K562 (cell line): ENCODE data around the gene PRSS22. TPM values are rescaled to one million over a fixed set of nuclear protein-coding genes. Genes with fewer than 3 reads are reported as not detected.
A peak's percentile ranks its signal among the peaks of the same experiment; 100 is the strongest.

Experiments
- ATAC-seq: fragments of 200-7000 bp; cut with Tn5 transposase; 3 replicates; pipeline ENCODE4 v1.9.1; 2020; ENCODE audit warnings: moderate library complexity
- BruUV-seq: library from RNA; stranded (reverse); fragments of 400-500 nt; replicated peaks from 2 replicates; lab custom pipeline; 2021; lab: Mats Ljungman, UMichigan
- CTCF ChIA-PET: fragments of 300-600 bp; formaldehyde crosslinking; extraction: SDS; loops from one replicate; lab custom pipeline; 2021; ENCODE audit warnings: low intra/inter-chr PET ratio; lab: Yijun Ruan, JAX
- POLR2A ChIA-PET: fragments of 300-600, 350-650 bp; sonication (Branson Sonifier 250); formaldehyde crosslinking; extraction: SDS; loops from one replicate; lab custom pipeline; 2021; ENCODE audit warnings: antibody characterized with exemption, inconsistent platforms; lab: Yijun Ruan, JAX
- DNase-seq, 4 experiments: peaks; one replicate each; pipeline versions ENCODE4 v3.0.0 to v3.0.0-alpha.2; 2011 to 2018; ENCODE audit warnings: low spot score in 3 of 4, mixed read lengths in 3 of 4; ENCODE audit errors: extremely low read depth in 1 of 4
- FAIRE-seq: peaks from 2 replicates; lab custom pipeline; 2011; peaks lifted over from hg19 to GRCh38; lab: Jason Lieb, UNC
- H2AFZ ChIP-seq: 2 replicates; pipeline ENCODE4 v1.6.0; 2011; ENCODE audit warnings: low read depth, low read length, control low read depth, inconsistent platforms
- H3K27ac ChIP-seq: fragments of 200-600 bp; 3 replicates; pipeline ENCODE4 v1.8.0; 2011; ENCODE audit warnings: low read depth, mild to moderate bottlenecking, control low read depth, inconsistent platforms, low read length, moderate library complexity, mixed read lengths; ENCODE audit errors: extremely low read depth
- H3K27me3 ChIP-seq, 2 experiments: fragments of 300-600 bp in 1 of 2; 2 replicates in 1 of 2; 3 replicates in 1 of 2; pipeline versions ENCODE4 v1.6.0 to v1.8.0; 2011; ENCODE audit warnings: inconsistent platforms in 2 of 2, low read length in 2 of 2, mild to moderate bottlenecking in 1 of 2, mixed read lengths in 1 of 2, moderate library complexity in 1 of 2; ENCODE audit not compliant: control insufficient read depth in 2 of 2, insufficient read depth in 2 of 2
- H3K36me3 ChIP-seq: fragments of 300-600 bp; 3 replicates; pipeline ENCODE4 v1.8.0; 2011; ENCODE audit warnings: mild to moderate bottlenecking, low read length, inconsistent platforms; ENCODE audit not compliant: control insufficient read depth, insufficient read depth
- H3K4me1 ChIP-seq, 2 experiments: fragments of 200-600 bp in 1 of 2; replicated peaks in 1 of 2; 2 replicates in 1 of 2; 3 replicates in 1 of 2; pipeline versions ENCODE4 v1.5.1 to v1.8.0; 2011; ENCODE audit warnings: inconsistent platforms in 2 of 2, low read length in 2 of 2, mild to moderate bottlenecking in 1 of 2, mixed read lengths in 1 of 2, moderate library complexity in 1 of 2; ENCODE audit not compliant: control insufficient read depth in 2 of 2, insufficient read depth in 2 of 2
- H3K4me2 ChIP-seq: 2 replicates; pipeline ENCODE4 v1.6.1; 2011; ENCODE audit warnings: low read length, control low read depth, inconsistent platforms, mixed read lengths; ENCODE audit not compliant: insufficient read depth
- H3K4me3 ChIP-seq: fragments of 200-600 bp; sonication (generic), shearing (Covaris generic); 2 replicates; pipeline ENCODE4 v1.5.1; 2016; ENCODE audit warnings: control low read depth, inconsistent platforms
- H3K79me2 ChIP-seq: fragments of 200-600 bp; 3 replicates; pipeline ENCODE4 v1.8.0; 2011; ENCODE audit warnings: low read length, inconsistent platforms; ENCODE audit not compliant: control insufficient read depth, insufficient read depth
- H3K9ac ChIP-seq, 2 experiments: 2 replicates each; pipeline versions ENCODE4 v1.6.0 to v1.6.1; 2011; ENCODE audit warnings: low read depth in 2 of 2, low read length in 2 of 2, control low read depth in 1 of 2, inconsistent platforms in 1 of 2, mild to moderate bottlenecking in 1 of 2, mixed read lengths in 1 of 2; ENCODE audit not compliant: insufficient read depth in 1 of 2
- H3K9me1 ChIP-seq: one replicate; pipeline ENCODE4 v1.6.0; 2011; ENCODE audit warnings: inconsistent platforms, mild to moderate bottlenecking, low read length, moderate library complexity; ENCODE audit not compliant: control insufficient read depth, insufficient read depth
- H3K9me3 ChIP-seq: replicated peaks from 2 replicates; pipeline ENCODE4 v1.5.1; 2011; ENCODE audit warnings: low read depth, low read length, inconsistent platforms; ENCODE audit not compliant: control insufficient read depth, insufficient read depth
- H4K20me1 ChIP-seq: replicated peaks from 2 replicates; pipeline ENCODE4 v1.6.1; 2011; ENCODE audit warnings: low read length, inconsistent platforms, mixed read lengths; ENCODE audit not compliant: control insufficient read depth, insufficient read depth
- BRD4 ChIP-seq: fragments of 200-600 bp; sonication (generic); IDR thresholded peaks from 2 replicates; pipeline ENCODE4 v1.6.1; 2017; ENCODE audit warnings: inconsistent platforms
- FOXK2 ChIP-seq, 2 experiments: fragments of 450-650 bp; IDR thresholded peaks in 1 of 2; conservative IDR thresholded peaks in 1 of 2; 2 replicates each; pipeline ENCODE4 v1.6.1; 2016; ENCODE audit warnings: low read depth in 2 of 2, mild to moderate bottlenecking in 1 of 2
- NR4A1 ChIP-seq, 2 experiments: fragments of 250-450 bp in 1 of 2; fragments of 450-650 bp in 1 of 2; sonication (Bioruptor Pico) in 1 of 2; IDR thresholded peaks; 2 replicates each; pipeline versions ENCODE4 v1.4.0 to v1.6.1; 2016 to 2020; ENCODE audit warnings: mild to moderate bottlenecking in 2 of 2, missing compliant biosample characterization in 1 of 2, missing genetic modification characterization in 1 of 2, moderate library complexity in 1 of 2
- RBM22 ChIP-seq: fragments of 200-400 bp; formaldehyde crosslinking; IDR thresholded peaks from 2 replicates; pipeline ENCODE4 v1.6.1; 2018; ENCODE audit warnings: low read length, low read depth; ENCODE audit not compliant: poor library complexity, severe bottlenecking
- RCOR1 ChIP-seq, 2 experiments: IDR thresholded peaks; 2 replicates each; pipeline ENCODE4 v1.6.1; 2012; ENCODE audit warnings: low read depth in 2 of 2, low read length in 2 of 2, borderline replicate concordance in 1 of 2, improper control_type of control experiment in 1 of 2
- SMARCA4 ChIP-seq: fragments of 450-650 bp; IDR thresholded peaks from 2 replicates; pipeline ENCODE4 v1.6.1; 2016
- SMARCE1 ChIP-seq: fragments of 450-650 bp; IDR thresholded peaks from 2 replicates; pipeline ENCODE4 v1.7.1; 2016; ENCODE audit warnings: mild to moderate bottlenecking
- SRSF1 ChIP-seq: fragments of 200-400 bp; formaldehyde crosslinking; IDR thresholded peaks from 2 replicates; pipeline ENCODE4 v1.6.1; 2017; ENCODE audit warnings: mild to moderate bottlenecking, low read depth, low read length, moderate library complexity
- TCF15 ChIP-seq: fragments of 250-450 bp; sonication (Bioruptor Pico); IDR thresholded peaks from 2 replicates; pipeline ENCODE4 v1.8.0; 2022; ENCODE audit warnings: moderate library complexity, mild to moderate bottlenecking, inconsistent platforms
- WHSC1 ChIP-seq: IDR thresholded peaks from one replicate; pipeline ENCODE4 v1.6.1; 2012; ENCODE audit warnings: low read length, control low read depth, inconsistent platforms
- WGBS: fragments of 100-300 bp; shearing (Covaris generic); methylation state at CpG from one replicate; pipeline ENCODE4 v1.1.6; 2016; ENCODE audit warnings: low coverage, mixed read lengths; ENCODE audit not compliant: insufficient coverage; ENCODE audit errors: missing lambda C conversion rate; 5-methylcytosine and 5-hydroxymethylcytosine counted together
- in situ Hi-C: fragments of 300-500 bp; cut with MboI; formaldehyde crosslinking; loops from 4 replicates; pipeline ENCODE4 v1.15.0; 2018; ENCODE audit warnings: inconsistent platforms, mixed read lengths
- intact Hi-C: fragments of 100-400 bp; cut with micrococcal nuclease; formaldehyde crosslinking; loops from 2 replicates; pipeline ENCODE4 v1.14.2; 2022
- polyA plus RNA-seq, 8 experiments: library from polyadenylated mRNA; depleted of rRNA in 4 of 8; stranded (reverse) in 5 of 8; unstranded in 3 of 8; fragments of >200 nt; fragmentation: Nextera tagmentation in 2 of 8; fragmentation: Illumina TruSeq in 1 of 8; extraction: Ambion mirVana in 2 of 8; extraction: Trizol in 1 of 8; gene quantifications; 2 replicates each; pipeline versions ENCODE4 v1.2.1 to v1.2.3, GENCODE V29; 2011 to 2014; ENCODE audit warnings: inconsistent platforms in 1 of 8, missing spikeins in 1 of 8
- total RNA-seq, 7 experiments: library from RNA; depleted of rRNA in 6 of 7; stranded (reverse); fragments of >200 nt in 6 of 7; fragmentation: Illumina TruSeq in 2 of 7; extraction: Trizol in 2 of 7; gene quantifications; 2 replicates each; pipeline versions ENCODE4 v1.2.1 to v1.2.3, GENCODE V29; 2011 to 2021; ENCODE audit warnings: low replicate concordance in 1 of 7

Gene PRSS22
- total and polyA plus RNA-seq, 9 of the 15 experiments (the other 6 are each of a cell fraction or from before 2014, with no cell fraction given), result 0.13 to 0.42 TPM; not detected in 7

- intact Hi-C loops, result no loop called here
Observed at GRCh38 chr16:2848933-2849725, 8.8 kb downstream of the PRSS22 start.

More at GRCh38 chr16:2848933-2849725, 8.8 kb downstream of the PRSS22 start:
- Histone ChIP-seq H3K4me1 (peaks cover 7 to 33% of the 10 kb centered on the region in 2 experiments; a peak in 3 of 5 replicates), H3K27me3 (peaks cover 7 to 12% of the 10 kb centered on the region in 2 experiments; a peak in 3 of 5 replicates), H2AFZ (peak overlapping the region; percentile 61; the same call in 1 of the 2 replicates), H3K4me3 (no peak overlapping the region), H3K27ac (no peak overlapping the region)
- FAIRE-seq, result no peak
- ChIA-PET POLR2A (interaction anchor here (0.5 to 0.7 kb wide), 2 partner anchors 128 to 966 kb away, joined by 3 read pairs; no protein-coding TSS in a partner anchor), CTCF (no interaction called here)
- DNase-seq, result no peak
- TF ChIP-seq WHSC1 (no peak), RCOR1 (IDR thresholded peaks at IDR 0.05; ENCODE audit: borderline replicate concordance in 1 of 2, low read depth in 2 of 2, low read length in 2 of 2) (no peak), SMARCE1 (no peak), SRSF1 (no peak), TCF15 (no peak), SMARCA4 (no peak), FOXK2 (conservative IDR thresholded peaks at IDR 0.05 in 1 of 2, IDR thresholded peaks at IDR 0.05 in 1 of 2; ENCODE audit: low read depth in 2 of 2) (no peak), BRD4 (no peak), NR4A1 (CRISPR knock-in tag; IDR thresholded peaks at IDR 0.05) (no peak), NR4A1 (tag; IDR thresholded peaks at IDR 0.05) (no peak), RBM22 (no peak)
- TF ChIP-seq, all 486 proteins: peak for 0
- no peaks in the 10 kb centered on the region for H3K79me2 ChIP-seq
- WGBS, result 15% methylated on average over 15 of the region's 16 CpGs
- no peaks in the 10 kb centered on the region for H3K36me3 ChIP-seq
- no peaks in the 10 kb centered on the region for H4K20me1 ChIP-seq
- no TSS peak for BruUV-seq
- in situ Hi-C loops, result no loop called here
- H3K4me2 ChIP-seq, result no peak overlapping the region
- no peaks in the 10 kb centered on the region for H3K9me3 ChIP-seq
- H3K9ac ChIP-seq, result peak overlapping the region in 1 of 2 experiments; percentile 42; a peak in 1 of 4 replicates
- ATAC-seq, result no peak
- no peaks in the 10 kb centered on the region for H3K9me1 ChIP-seq
